DND-41 (cell line): ENCODE results near the gene PEF1.

Source experiments
- ATAC-seq: fragments of 200-7000 bp; cut with Tn5 transposase; 3 replicates; pipeline ENCODE4 v1.9.1; 2021; ENCODE audit warnings: low read depth; ENCODE audit not compliant: insufficient read depth
- DNase-seq: peaks from one replicate; pipeline ENCODE4 v3.0.0-alpha.2; 2020
- H2AFZ ChIP-seq: 2 replicates; pipeline ENCODE4 v1.6.0; 2012; ENCODE audit warnings: low read depth, low read length
- H3K27ac ChIP-seq: 2 replicates; pipeline ENCODE4 v1.5.1; 2012; ENCODE audit warnings: low read length, inconsistent platforms
- H3K27me3 ChIP-seq: fragments of 200-600 bp; sonication (generic); 2 replicates; pipeline ENCODE4 v1.6.0; 2012; ENCODE audit warnings: low read length, mild to moderate bottlenecking, inconsistent platforms; ENCODE audit not compliant: insufficient read depth, poor library complexity
- H3K36me3 ChIP-seq: 2 replicates; pipeline ENCODE4 v1.5.1; 2012; ENCODE audit warnings: low read length, inconsistent platforms; ENCODE audit not compliant: insufficient read depth
- H3K4me1 ChIP-seq: 2 replicates; pipeline ENCODE4 v1.5.1; 2012; ENCODE audit warnings: mild to moderate bottlenecking, low read length; ENCODE audit not compliant: insufficient read depth
- H3K4me2 ChIP-seq: 2 replicates; pipeline ENCODE4 v1.6.0; 2012; ENCODE audit warnings: mild to moderate bottlenecking, moderate library complexity, low read length, inconsistent platforms; ENCODE audit not compliant: insufficient read depth
- H3K4me3 ChIP-seq, 2 experiments: fragments of 200-600 bp in 1 of 2; shearing (Covaris generic) in 1 of 2; 2 replicates each; pipeline ENCODE4 v1.5.1; 2012 to 2016; ENCODE audit warnings: inconsistent platforms in 2 of 2, low read length in 2 of 2, mild to moderate bottlenecking in 2 of 2, low read depth in 1 of 2, moderate library complexity in 1 of 2
- H3K79me2 ChIP-seq: 2 replicates; pipeline ENCODE4 v1.6.0; 2012; ENCODE audit warnings: low read length, inconsistent platforms; ENCODE audit not compliant: insufficient read depth
- H3K9ac ChIP-seq: 2 replicates; pipeline ENCODE4 v1.6.0; 2012; ENCODE audit warnings: low read depth, mild to moderate bottlenecking, inconsistent platforms, low read length, moderate library complexity
- H3K9me3 ChIP-seq: 2 replicates; pipeline ENCODE4 v1.5.1; 2012; ENCODE audit warnings: low read length, moderate library complexity, mild to moderate bottlenecking, inconsistent platforms; ENCODE audit not compliant: insufficient read depth, severe bottlenecking
- H4K20me1 ChIP-seq: 2 replicates; pipeline ENCODE4 v1.6.0; 2012; ENCODE audit warnings: low read length; ENCODE audit not compliant: insufficient read depth
- CTCF ChIP-seq: IDR thresholded peaks from 2 replicates; pipeline ENCODE4 v1.5.1; 2012; ENCODE audit warnings: borderline replicate concordance, low read length, moderate library complexity, mild to moderate bottlenecking; ENCODE audit not compliant: poor library complexity, severe bottlenecking; ENCODE audit errors: extremely low read depth
- EZH2 ChIP-seq: IDR thresholded peaks from 3 replicates; pipeline ENCODE4 v1.6.1; 2012; ENCODE audit warnings: borderline replicate concordance, low read depth, mild to moderate bottlenecking, moderate library complexity, low read length, inconsistent platforms; ENCODE audit not compliant: severe bottlenecking

Gene PEF1

GRCh38 chr1:31617916-31618746 lies 26.5 kb downstream of the PEF1 start:
- Histone ChIP-seq H3K9ac (no peak overlapping the region), H3K4me3 (no peak overlapping the region), H3K36me3 (no peaks in the 10 kb centered on the region), H3K9me3 (no peaks in the 10 kb centered on the region), H3K4me1 (no peaks in the 10 kb centered on the region), H4K20me1 (0 out of 2 replicates have a peak, but pooled peaks cover 8% of the 10 kb centered on the region), H3K27ac (no peak overlapping the region), H3K4me2 (no peak overlapping the region), H3K27me3 (peaks cover 11% of the 10 kb centered on the region), H2AFZ (no peak overlapping the region), H3K79me2 (no peaks in the 10 kb centered on the region)
- ATAC-seq (peak; percentile 81), DNase-seq (peak; percentile 50)
- TF ChIP-seq EZH2 (no peak), CTCF (peak; percentile 68)

GRCh38 chr1:31617218-31617915 lies 27.3 kb downstream of the PEF1 start, which contains the start of gene HCRTR1:
Gene HCRTR1, plus strand, starts transcription at chr1:31617689. Its CDS starts 1,504 bp downstream, at chr1:31619193.
- ATAC-seq (no peak), DNase-seq (no peak)
- Histone ChIP-seq H3K27ac (no peak within 1 kb of the TSS), H3K4me2 (no peak within 1 kb of the TSS), H3K27me3 (peaks cover 11% of the 10 kb centered on the region), H3K9me3 (no peaks in the 10 kb centered on the region), H3K36me3 (no peaks in the 10 kb centered on the region), H3K9ac (no peak within 1 kb of the TSS), H4K20me1 (0 out of 2 replicates have a peak, but pooled peaks cover 8% of the 10 kb centered on the region), H2AFZ (no peak within 1 kb of the TSS), H3K79me2 (no peaks in the 10 kb centered on the region), H3K4me1 (no peaks in the 10 kb centered on the region), H3K4me3 (no peak within 1 kb of the TSS)
- TF ChIP-seq CTCF (no peak), EZH2 (no peak)

- H4K20me1 ChIP-seq: 0 out of 2 replicates have a peak, but pooled peaks cover 8% of the 10 kb centered on the region
- H3K27ac ChIP-seq: no peak overlapping the region
- H3K4me3 ChIP-seq: no peak overlapping the region
- no peaks in the 10 kb centered on the region for H3K36me3 ChIP-seq
- DNase-seq (no peak), ATAC-seq (no peak)
- no peak overlapping the region for H3K4me2 ChIP-seq
- peaks cover 11% of the 10 kb centered on the region for H3K27me3 ChIP-seq
- H3K4me1 ChIP-seq: no peaks in the 10 kb centered on the region
- H3K9ac ChIP-seq: no peak overlapping the region
- TF ChIP-seq EZH2: no peak
- TF ChIP-seq CTCF: no peak
- no peaks in the 10 kb centered on the region for H3K9me3 ChIP-seq
- H2AFZ ChIP-seq: no peak overlapping the region
- H3K79me2 ChIP-seq: no peaks in the 10 kb centered on the region
These were observed 28.7 kb downstream of the PEF1 start for GRCh38 chr1:31615939-31616338.
